HG03520 (cell line): Measurements from ENCODE around the gene CALCOCO2.
"Not testable (repeated sequence)": the region's sequence is repeated elsewhere in the genome, so short reads cannot be mapped to it uniquely, and the experiment has no call there.

ENCODE experiments used
- ATAC-seq: cut with Tn5 transposase; IDR thresholded peaks from one replicate; pipeline ENCODE4 v1.9.1; 2021; ENCODE audit warnings: mild to moderate bottlenecking, moderate library complexity; ENCODE audit not compliant: unreplicated experiment

CALCOCO2 gene

GRCh38 chr17:48872409-48872808 is 41.6 kb downstream of the CALCOCO2 start:
- ATAC-seq = not testable (repeated sequence)

GRCh38 chr17:48873209-48873608 is 42.4 kb downstream of the CALCOCO2 start:
- ATAC-seq = no peak

GRCh38 chr17:48873696-48874443 is 43.0 kb downstream of the CALCOCO2 start:
- ATAC-seq = no peak

DNA sequence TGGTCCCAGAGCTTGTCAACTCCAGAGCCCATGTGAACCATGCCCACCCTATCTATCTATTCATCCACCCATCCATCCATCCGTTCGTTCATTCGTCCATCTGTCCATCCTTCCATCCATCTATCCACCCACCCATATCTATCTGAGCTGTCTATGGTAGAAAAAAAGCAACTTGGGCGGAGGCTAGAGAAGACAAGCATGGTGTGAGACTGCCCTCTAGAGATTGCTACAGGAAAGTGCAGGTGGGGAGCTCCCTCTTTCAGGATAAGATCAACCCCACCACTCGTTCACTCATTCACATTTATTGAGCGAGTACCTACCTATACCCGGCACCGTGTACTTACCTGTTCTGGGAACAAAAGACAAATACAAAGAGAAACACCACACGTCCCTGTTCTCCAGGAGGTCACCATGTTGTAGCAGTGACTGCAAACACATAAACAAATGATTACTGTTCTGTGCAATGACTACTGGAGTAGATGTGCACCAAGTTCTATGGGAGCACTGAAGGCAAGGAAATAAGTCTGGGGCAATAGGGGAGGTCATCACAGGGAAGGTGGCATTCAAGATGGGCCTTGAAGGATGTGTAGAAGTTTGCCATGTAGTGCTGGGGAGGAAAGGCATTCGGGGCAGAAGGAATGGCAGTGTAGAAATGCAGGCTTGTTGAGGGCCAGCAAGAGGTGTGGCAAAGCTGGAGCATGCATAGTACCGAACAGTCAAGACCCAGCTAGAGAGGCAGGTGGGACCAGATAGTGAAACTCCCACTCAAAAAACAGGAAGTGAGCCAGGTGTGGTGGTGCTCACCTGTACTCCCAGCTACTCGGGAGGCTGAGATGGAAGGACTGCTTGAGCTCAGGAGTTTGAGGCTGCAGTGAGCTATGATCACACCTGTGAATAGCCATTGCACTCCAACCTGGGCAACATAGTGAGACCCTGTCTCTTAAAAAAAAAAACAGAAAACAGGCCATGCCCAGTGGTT is 48.4 kb downstream of the CALCOCO2 start:
- no peak for ATAC-seq

- no peak for ATAC-seq
These were observed 51.4 kb downstream of the CALCOCO2 start for GRCh38 chr17:48882272-48882671.

GRCh38 chr17:48883171-48883570 is 52.3 kb downstream of the CALCOCO2 start:
- no peak for ATAC-seq

DNA sequence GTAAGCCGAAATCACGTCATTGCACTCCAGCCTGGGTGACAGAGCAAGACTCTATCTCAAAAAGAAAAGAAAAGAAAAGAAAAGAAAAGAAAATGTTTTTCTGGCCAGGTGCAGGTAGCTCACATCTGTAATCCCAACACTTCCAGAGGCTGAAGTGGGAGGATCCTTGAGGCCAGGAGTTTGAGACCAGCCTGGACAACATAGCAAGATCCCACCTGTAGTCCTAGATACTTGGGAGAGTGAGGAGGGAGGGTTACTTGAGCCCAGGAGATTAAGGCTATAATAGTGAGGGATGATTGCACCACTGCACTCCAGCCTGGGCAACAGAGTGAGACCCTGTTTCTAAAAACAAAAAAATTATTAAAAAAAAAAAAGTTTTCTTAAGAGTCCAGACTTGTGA is 59.3 kb downstream of the CALCOCO2 start:
- no peak for ATAC-seq

- ATAC-seq = no peak
These were observed 62.3 kb downstream of the CALCOCO2 start for GRCh38 chr17:48892940-48893645.

GRCh38 chr17:48893646-48894508 is 63.0 kb downstream of the CALCOCO2 start:
- no peak for ATAC-seq

- ATAC-seq = no peak
These were observed 64.1 kb downstream of the CALCOCO2 start for GRCh38 chr17:48894886-48895285.

GRCh38 chr17:48901241-48901640 is 70.4 kb downstream of the CALCOCO2 start:
- ATAC-seq = no peak

DNA sequence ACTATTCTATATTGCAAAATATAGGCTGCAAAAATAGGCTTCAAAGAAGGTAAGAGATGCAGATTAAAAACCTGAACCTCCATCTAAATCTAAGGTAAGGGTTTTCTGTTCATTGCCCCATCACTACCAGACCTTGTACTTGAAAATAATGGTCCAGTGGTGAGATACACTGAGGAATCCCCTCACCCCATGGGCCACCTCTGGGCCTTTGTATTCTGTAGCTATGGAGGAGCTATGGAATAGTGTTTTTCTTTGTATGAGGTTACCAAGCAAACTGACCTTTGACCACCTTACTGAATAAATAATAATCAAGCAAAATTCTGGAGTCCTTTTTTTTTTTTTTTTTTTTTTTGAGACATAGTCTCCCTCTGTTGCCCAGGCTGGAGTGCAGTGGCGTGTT is 72.6 kb downstream of the CALCOCO2 start:
- ATAC-seq = no peak

DNA sequence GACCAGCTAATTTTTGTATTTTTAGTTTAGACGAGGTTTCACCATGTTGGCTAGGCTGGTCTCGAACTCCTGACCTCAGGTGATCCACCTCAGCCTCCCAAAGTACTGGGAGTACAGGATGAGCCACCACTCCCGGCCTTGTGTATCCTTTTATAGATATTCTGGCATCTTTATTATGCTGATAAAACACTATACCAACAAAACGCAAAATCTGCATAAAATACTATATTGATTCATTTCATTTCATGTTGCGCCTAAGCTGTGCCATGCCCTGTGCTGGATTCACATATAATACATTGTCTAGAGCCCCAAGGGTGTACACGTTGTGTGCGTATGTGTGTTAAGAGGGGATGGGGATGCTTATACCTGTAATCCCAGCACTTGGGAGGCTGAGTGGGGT is 73.6 kb downstream of the CALCOCO2 start:
- no peak for ATAC-seq

DNA sequence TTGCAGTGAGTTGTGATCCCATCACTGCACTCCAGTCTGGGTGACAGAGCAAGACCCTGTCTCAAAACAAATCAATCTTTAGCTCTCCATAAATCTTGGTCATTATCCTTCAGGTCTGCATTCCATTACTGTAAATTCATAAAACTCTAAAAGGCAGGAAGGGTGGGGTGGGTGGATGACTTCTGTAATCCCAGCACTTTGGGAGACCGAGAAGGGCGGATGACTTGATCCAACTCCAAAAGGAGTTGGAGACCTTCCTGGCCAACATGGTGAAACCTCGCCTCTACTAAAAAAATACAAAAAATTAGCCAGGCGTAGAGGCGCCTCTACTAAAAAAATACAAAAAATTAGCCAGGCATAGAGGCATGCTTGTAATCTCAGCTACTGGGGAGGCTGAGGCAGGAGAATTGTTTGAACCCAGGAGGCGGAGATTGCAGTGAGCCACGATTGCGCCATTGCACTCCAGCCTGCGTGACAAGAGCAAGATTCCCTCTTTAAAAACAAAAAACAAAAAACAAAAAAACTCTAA is 75.2 kb downstream of the CALCOCO2 start:
- no peak for ATAC-seq

DNA sequence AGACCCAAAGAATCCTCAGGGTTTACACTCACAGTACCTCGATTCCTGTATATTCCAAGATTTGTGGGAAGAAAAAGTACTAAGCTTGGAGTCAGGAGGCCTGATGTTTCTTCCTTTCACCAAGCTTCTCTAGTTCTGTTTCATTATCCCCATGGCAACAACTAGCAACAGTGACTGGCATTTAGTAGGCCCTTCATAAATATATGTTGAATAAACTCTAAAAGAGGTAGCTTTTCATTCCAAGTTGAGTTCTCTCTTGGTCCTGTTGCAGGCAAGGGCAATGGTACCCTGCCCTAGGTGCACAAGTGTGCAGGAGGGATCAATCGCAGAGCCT is 76.8 kb downstream of the CALCOCO2 start:
- no peak for ATAC-seq

DNA sequence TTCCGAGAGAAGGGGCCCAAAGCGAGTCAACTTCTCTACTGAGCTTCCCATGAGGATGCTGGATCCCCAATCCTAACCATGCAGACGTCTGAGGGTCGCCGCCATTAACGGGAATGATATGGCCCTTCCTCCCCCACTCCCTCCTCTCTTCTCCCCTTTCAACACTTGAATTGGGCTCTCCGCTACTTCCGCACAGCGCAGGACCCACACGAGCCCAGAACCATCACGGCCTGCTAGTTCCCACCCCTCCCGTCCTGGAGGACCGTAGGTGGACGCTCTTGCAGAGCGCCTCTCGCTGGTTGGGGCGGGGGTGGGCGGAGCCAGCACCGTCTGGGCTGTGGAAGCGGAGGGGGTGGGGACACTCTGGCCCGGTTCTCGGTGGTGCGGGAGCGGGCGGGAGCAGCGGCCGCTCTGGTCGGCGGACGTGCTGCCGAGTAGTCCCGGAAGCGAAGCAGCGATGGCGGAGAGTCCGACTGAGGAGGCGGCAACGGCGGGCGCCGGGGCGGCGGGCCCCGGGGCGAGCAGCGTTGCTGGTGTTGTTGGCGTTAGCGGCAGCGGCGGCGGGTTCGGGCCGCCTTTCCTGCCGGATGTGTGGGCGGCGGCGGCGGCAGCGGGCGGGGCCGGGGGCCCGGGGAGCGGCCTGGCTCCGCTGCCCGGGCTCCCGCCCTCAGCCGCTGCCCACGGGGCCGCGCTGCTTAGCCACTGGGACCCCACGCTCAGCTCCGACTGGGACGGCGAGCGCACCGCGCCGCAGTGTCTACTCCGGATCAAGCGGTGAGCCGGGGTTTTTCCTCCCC is 77.4 kb downstream of the CALCOCO2 start, which contains the start of gene UBE2Z:
UBE2Z (plus strand) TSS at position 361 of the 797 bp plus-strand sequence; CDS start at position 458, 97 bp downstream.
- peak; percentile 67 for ATAC-seq

DNA sequence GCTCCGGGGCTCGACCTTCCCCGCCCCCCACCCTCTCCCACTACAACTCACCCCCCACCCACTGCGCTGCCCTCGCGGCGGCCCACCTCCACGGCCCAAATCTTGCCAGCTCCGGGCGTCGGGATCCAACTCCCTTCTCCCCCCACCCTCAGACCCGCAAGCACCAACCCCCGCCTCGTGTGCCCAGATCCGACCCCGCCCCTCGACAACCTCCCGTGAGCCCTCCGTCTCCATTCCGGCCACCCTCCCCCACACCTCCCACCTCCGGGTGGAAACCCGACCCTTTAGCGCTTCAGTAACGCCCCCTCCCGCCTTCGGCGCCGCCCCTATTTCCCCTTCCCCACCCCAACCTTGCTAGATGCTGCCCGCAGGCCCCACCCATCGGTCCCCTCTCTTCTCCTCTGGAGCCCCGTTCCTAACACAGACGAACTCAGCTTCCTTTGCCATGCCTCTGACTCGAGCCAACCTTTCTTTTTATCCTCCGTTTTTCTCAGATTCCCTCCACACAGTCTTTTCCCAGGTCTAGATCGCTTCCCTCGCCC is 78.1 kb downstream of the CALCOCO2 start:
- peak; percentile 25 for ATAC-seq

DNA sequence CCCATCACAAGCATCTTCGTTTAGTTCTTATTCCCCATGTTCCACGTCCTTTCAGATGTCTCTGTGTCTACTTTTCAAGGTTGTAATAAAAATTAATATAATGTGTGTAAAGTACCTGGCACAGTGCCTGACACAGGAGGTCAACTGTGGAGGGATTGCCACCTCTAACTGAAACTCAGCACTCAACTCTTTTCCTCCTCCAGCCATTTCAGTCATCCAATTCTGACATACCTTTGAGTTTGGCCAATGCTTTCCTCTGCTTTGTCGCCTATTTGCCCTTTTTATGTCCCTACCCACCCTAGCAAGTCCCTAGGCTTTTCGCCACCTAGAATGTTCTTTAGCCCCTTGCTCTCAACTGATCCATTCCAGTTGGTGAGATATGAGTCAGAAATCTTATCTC is 78.9 kb downstream of the CALCOCO2 start:
- no peak for ATAC-seq

GRCh38 chr17:48910370-48910769 is 79.5 kb downstream of the CALCOCO2 start:
- ATAC-seq = no peak
